H1 (cell line): ENCODE data around the gene NEGR1. TPM values are rescaled to one million over a fixed set of nuclear protein-coding genes. Genes with fewer than 3 reads are reported as not detected.

Experiments used
- CTCF ChIA-PET: fragments of 300-600 bp; sonication (Branson Sonifier 250); formaldehyde crosslinking; loops from one replicate; lab custom pipeline; 2021; ENCODE audit not compliant: partially characterized antibody; lab: Charles Lee
- POLR2A ChIA-PET: fragments of 300-600 bp; sonication (Branson Sonifier 250); formaldehyde crosslinking; loops from one replicate; lab custom pipeline; 2021; ENCODE audit warnings: inconsistent platforms; ENCODE audit not compliant: partially characterized antibody; lab: Charles Lee
- DNase-seq, 2 experiments: peaks; one replicate each; pipeline versions ENCODE4 v3.0.0 to v3.0.0-alpha.2; 2010 to 2022; ENCODE audit warnings: low spot score in 2 of 2, low read depth in 1 of 2, mixed read lengths in 1 of 2
- FAIRE-seq: peaks from 2 replicates; lab custom pipeline; 2011; peaks lifted over from hg19 to GRCh38; lab: Jason Lieb, UNC
- H2AFZ ChIP-seq: 2 replicates; pipeline ENCODE4 v1.8.1; 2012; ENCODE audit warnings: low read length, inconsistent platforms
- H2AK5ac ChIP-seq: 2 replicates; pipeline ENCODE4 v1.6.1; 2013; ENCODE audit warnings: low read depth, low read length
- H2BK120ac ChIP-seq: replicated peaks from 2 replicates; pipeline ENCODE3; 2013; ENCODE audit warnings: low read depth, low read length, inconsistent platforms
- H2BK12ac ChIP-seq: 2 replicates; pipeline ENCODE4 v1.6.1; 2013; ENCODE audit warnings: low read depth, low read length
- H2BK15ac ChIP-seq: 2 replicates; pipeline ENCODE4 v1.6.1; 2013; ENCODE audit warnings: low read length
- H2BK20ac ChIP-seq: 2 replicates; pipeline ENCODE4 v1.6.1; 2013; ENCODE audit warnings: low read length
- H2BK5ac ChIP-seq: 2 replicates; pipeline ENCODE4 v1.6.1; 2013; ENCODE audit warnings: low read depth, low read length
- H3K14ac ChIP-seq: 2 replicates; pipeline ENCODE4 v1.6.1; 2013; ENCODE audit warnings: inconsistent platforms; ENCODE audit not compliant: insufficient read length
- H3K18ac ChIP-seq: 2 replicates; pipeline ENCODE4 v1.6.1; 2013; ENCODE audit warnings: low read length; ENCODE audit errors: extremely low read depth
- H3K23ac ChIP-seq: 2 replicates; pipeline ENCODE4 v1.6.1; 2013; ENCODE audit warnings: inconsistent platforms; ENCODE audit not compliant: insufficient read length
- H3K23me2 ChIP-seq: 2 replicates; pipeline ENCODE4 v1.6.1; 2013; ENCODE audit warnings: low read depth, low read length
- H3K27ac ChIP-seq: 2 replicates; pipeline ENCODE4 v1.6.1; 2011; ENCODE audit warnings: low read depth, low read length, inconsistent platforms
- H3K27me3 ChIP-seq, 4 experiments: replicated peaks in 1 of 4; 1 replicate in 1 of 4; 2 replicates in 3 of 4; pipeline versions ENCODE4 v1.6.1 to v1.8.1; 2011 to 2013; ENCODE audit warnings: low read length in 3 of 4, mild to moderate bottlenecking in 3 of 4, inconsistent platforms in 2 of 4, mixed read lengths in 2 of 4, moderate library complexity in 1 of 4; ENCODE audit not compliant: control insufficient read depth in 3 of 4, insufficient read depth in 3 of 4; ENCODE audit errors: extremely low read depth in 1 of 4
- H3K36me3 ChIP-seq, 4 experiments: 2 replicates each; pipeline versions ENCODE4 v1.6.1 to v1.8.1; 2011 to 2013; ENCODE audit warnings: mild to moderate bottlenecking in 4 of 4, low read length in 3 of 4, moderate library complexity in 2 of 4, control low read depth in 1 of 4, inconsistent platforms in 1 of 4; ENCODE audit not compliant: insufficient read depth in 4 of 4, control insufficient read depth in 2 of 4
- H3K4ac ChIP-seq: replicated peaks from 2 replicates; pipeline ENCODE3; 2013; ENCODE audit warnings: low read length, low read depth, mixed read lengths, inconsistent platforms; ENCODE audit not compliant: insufficient read length
- H3K4me1 ChIP-seq, 4 experiments: replicated peaks in 1 of 4; 1 replicate in 1 of 4; 2 replicates in 3 of 4; pipeline versions ENCODE4 v1.6.1 to v1.8.1; 2011 to 2013; ENCODE audit warnings: low read length in 3 of 4, inconsistent platforms in 2 of 4, mixed read lengths in 1 of 4; ENCODE audit not compliant: insufficient read depth in 4 of 4, control insufficient read depth in 3 of 4
- H3K4me2 ChIP-seq, 2 experiments: 2 replicates each; pipeline versions ENCODE4 v1.6.1 to v1.8.1; 2011 to 2013; ENCODE audit warnings: low read depth in 2 of 2, low read length in 2 of 2, control low read depth in 1 of 2, inconsistent platforms in 1 of 2, mild to moderate bottlenecking in 1 of 2; ENCODE audit not compliant: insufficient read depth in 1 of 2
- H3K4me3 ChIP-seq, 4 experiments: fragments of 200-600, 300-600 bp in 1 of 4; sonication (generic), shearing (Covaris generic), sonication (Bioruptor Twin) in 1 of 4; 2 replicates each; pipeline versions ENCODE4 v1.5.1 to v1.8.1; 2011 to 2016; ENCODE audit warnings: low read length in 4 of 4, low read depth in 3 of 4, control low read depth in 2 of 4, inconsistent platforms in 2 of 4, mild to moderate bottlenecking in 2 of 4, mixed read lengths in 1 of 4, moderate library complexity in 1 of 4; ENCODE audit not compliant: insufficient read depth in 2 of 4; ENCODE audit errors: extremely low read depth in 1 of 4
- H3K56ac ChIP-seq: replicated peaks from 2 replicates; pipeline ENCODE3; 2013; ENCODE audit warnings: low read depth, mild to moderate bottlenecking, mixed read lengths, low read length, inconsistent platforms; ENCODE audit not compliant: insufficient read length
- H3K79me1 ChIP-seq: 2 replicates; pipeline ENCODE4 v1.6.1; 2013; ENCODE audit warnings: low read depth, low read length, control low read depth
- H3K79me2 ChIP-seq, 2 experiments: 2 replicates each; pipeline versions ENCODE4 v1.6.1 to v1.8.1; 2012 to 2013; ENCODE audit warnings: low read length in 2 of 2, mild to moderate bottlenecking in 2 of 2, inconsistent platforms in 1 of 2; ENCODE audit not compliant: insufficient read depth in 2 of 2, control insufficient read depth in 1 of 2
- H3K9ac ChIP-seq, 4 experiments: replicated peaks in 1 of 4; 1 replicate in 1 of 4; 2 replicates in 3 of 4; pipeline versions ENCODE4 v1.6.1 to v1.8.1; 2011 to 2013; ENCODE audit warnings: low read depth in 3 of 4, low read length in 3 of 4, control low read depth in 2 of 4, mild to moderate bottlenecking in 2 of 4, moderate library complexity in 2 of 4, inconsistent platforms in 1 of 4; ENCODE audit errors: extremely low read depth in 1 of 4
- H3K9me3 ChIP-seq, 2 experiments: 2 replicates each; pipeline versions ENCODE4 v1.6.1 to v1.8.1; 2012 to 2013; ENCODE audit warnings: mild to moderate bottlenecking in 2 of 2, moderate library complexity in 2 of 2, control low read depth in 1 of 2, inconsistent platforms in 1 of 2, low read depth in 1 of 2, low read length in 1 of 2, mixed read lengths in 1 of 2; ENCODE audit not compliant: insufficient read depth in 2 of 2
- H4K20me1 ChIP-seq, 2 experiments: replicated peaks in 1 of 2; 2 replicates each; pipeline versions ENCODE3 to v1.8.1; 2011 to 2013; ENCODE audit warnings: inconsistent platforms in 2 of 2, low read length in 2 of 2, mild to moderate bottlenecking in 1 of 2; ENCODE audit not compliant: insufficient read depth in 2 of 2, control insufficient read depth in 1 of 2
- H4K5ac ChIP-seq: 2 replicates; pipeline ENCODE4 v1.6.1; 2013; ENCODE audit warnings: low read length, low read depth, mixed read lengths, inconsistent platforms; ENCODE audit not compliant: insufficient read length
- H4K8ac ChIP-seq: 2 replicates; pipeline ENCODE4 v1.8.0; 2013; ENCODE audit warnings: mild to moderate bottlenecking, moderate library complexity, low read length, inconsistent platforms; ENCODE audit not compliant: insufficient read depth; ENCODE audit errors: extremely low read depth
- H4K91ac ChIP-seq: replicated peaks from 2 replicates; pipeline ENCODE3; 2013; ENCODE audit warnings: low read length, mixed read lengths, inconsistent platforms; ENCODE audit not compliant: insufficient read length
- BACH1 ChIP-seq: IDR thresholded peaks from 2 replicates; pipeline ENCODE4 v1.6.1; 2012; ENCODE audit warnings: low read length, improper control_type of control experiment
- E2F6 ChIP-seq: IDR thresholded peaks from 2 replicates; pipeline ENCODE4 v1.6.1; 2012; ENCODE audit warnings: inconsistent platforms
- KDM1A ChIP-seq: fragments of 200-600, 300-600 bp; sonication (generic); IDR thresholded peaks from 2 replicates; pipeline ENCODE4 v1.7.1; 2016; ENCODE audit warnings: mild to moderate bottlenecking, low read length, borderline replicate concordance
- SIX5 ChIP-seq: IDR thresholded peaks from 2 replicates; pipeline ENCODE4 v1.6.1; 2011; ENCODE audit warnings: mild to moderate bottlenecking, low read depth, low read length
- SP1 ChIP-seq: IDR thresholded peaks from 2 replicates; pipeline ENCODE4 v1.6.1; 2011; ENCODE audit warnings: low read depth, low read length
- WGBS, 2 experiments: shearing (Covaris generic) in 1 of 2; methylation state at CpG; one replicate each; pipeline versions ENCODE4 v1.1.6 to v1.1.7; 2013 to 2015; ENCODE audit warnings: low lambda C conversion rate in 2 of 2, mixed read lengths in 2 of 2, inconsistent platforms in 1 of 2, low coverage in 1 of 2, missing lambda C conversion rate in 1 of 2; ENCODE audit not compliant: insufficient replicate concordance in 2 of 2, insufficient coverage in 1 of 2, insufficient read length in 1 of 2; ENCODE audit errors: extremely low coverage in 1 of 2, missing lambda C conversion rate in 1 of 2; 5-methylcytosine and 5-hydroxymethylcytosine counted together
- polyA plus RNA-seq, 7 experiments: library from polyadenylated mRNA; depleted of rRNA in 3 of 7; stranded (reverse) in 5 of 7; unstranded in 2 of 7; fragments of >200 nt in 5 of 7; fragments of 200-250 nt in 2 of 7; gene quantifications; 1 replicate in 5 of 7; 2 replicates in 1 of 7; 4 replicates in 1 of 7; pipeline versions ENCODE4 v1.2.1 to v1.2.3, GENCODE V29; 2011 to 2013; ENCODE audit warnings: missing spikeins in 2 of 7, mixed read lengths in 2 of 7
- total RNA-seq: library from RNA; stranded (reverse); fragmentation: NEBNext Ultra II Directional; extraction: Animal tissue kit (Norgen Biotek cat#: 25700); gene quantifications from 2 replicates; pipeline ENCODE4 v1.2.1, GENCODE V29; 2021

NEGR1 gene
- total and polyA plus RNA-seq, 2 of the 8 experiments (the other 6 are each of a cell fraction or from before 2014, with no cell fraction given) = 0.71 to 1.3 TPM

DNA sequence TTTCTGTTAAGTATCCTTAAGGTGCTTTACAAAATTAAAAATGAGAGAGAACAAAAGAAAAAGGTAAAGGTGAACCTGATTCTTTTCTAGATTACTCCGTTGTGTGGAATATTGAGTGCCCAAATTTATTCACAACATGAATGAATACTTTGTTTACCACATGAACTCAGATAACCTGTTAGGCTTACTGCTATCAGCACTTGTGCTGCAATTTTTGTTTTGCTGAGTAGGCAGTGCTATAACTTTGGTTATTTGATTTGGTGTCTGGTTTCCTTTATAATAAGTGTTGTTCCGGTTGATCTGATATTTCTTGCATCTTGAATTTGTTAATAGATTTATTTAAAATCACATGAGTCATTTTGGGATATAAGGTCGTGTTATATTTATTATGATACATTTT is 195.9 kb downstream of the NEGR1 start:
- Histone ChIP-seq H3K4me2 (no peak overlapping the region), H3K4me1 (no peaks in the 10 kb centered on the region), H3K36me3 (no peaks in the 10 kb centered on the region), H4K8ac (no peak overlapping the region), H2BK15ac (no peak overlapping the region), H2BK5ac (no peak overlapping the region), H3K18ac (no peak overlapping the region), H3K79me1 (no peaks in the 10 kb centered on the region), H3K9ac (no peak overlapping the region), H3K79me2 (no peaks in the 10 kb centered on the region), H3K14ac (no peak overlapping the region), H2AK5ac (no peak overlapping the region), H3K56ac (no peak overlapping the region), H3K4ac (no peak overlapping the region), H4K91ac (no peak overlapping the region), H2AFZ (no peak overlapping the region), H4K5ac (no peak overlapping the region), H2BK20ac (no peak overlapping the region), H3K23me2 (no peaks in the 10 kb centered on the region; the same call in 1 of the 2 replicates), H4K20me1 (no peaks in the 10 kb centered on the region), H2BK12ac (no peak overlapping the region), H3K9me3 (no peaks in the 10 kb centered on the region), H3K23ac (no peak overlapping the region), H3K27ac (no peak overlapping the region), H3K4me3 (no peak overlapping the region), H3K27me3 (no peaks in the 10 kb centered on the region), H2BK120ac (no peak overlapping the region)
- ChIA-PET POLR2A (no interaction called here), CTCF (no interaction called here)
- 85% methylated on average over 3 of the region's 3 CpGs; no CpG with 5 or more reads in 1 of the 2 experiments for WGBS, 2 experiments
- FAIRE-seq (no peak), DNase-seq (no peak)
- TF ChIP-seq BACH1 (no peak), SP1 (no peak), E2F6 (no peak), SIX5 (no peak), KDM1A (no peak)
